Measurements from ENCODE around the gene DCST1.

Gene DCST1

DNA sequence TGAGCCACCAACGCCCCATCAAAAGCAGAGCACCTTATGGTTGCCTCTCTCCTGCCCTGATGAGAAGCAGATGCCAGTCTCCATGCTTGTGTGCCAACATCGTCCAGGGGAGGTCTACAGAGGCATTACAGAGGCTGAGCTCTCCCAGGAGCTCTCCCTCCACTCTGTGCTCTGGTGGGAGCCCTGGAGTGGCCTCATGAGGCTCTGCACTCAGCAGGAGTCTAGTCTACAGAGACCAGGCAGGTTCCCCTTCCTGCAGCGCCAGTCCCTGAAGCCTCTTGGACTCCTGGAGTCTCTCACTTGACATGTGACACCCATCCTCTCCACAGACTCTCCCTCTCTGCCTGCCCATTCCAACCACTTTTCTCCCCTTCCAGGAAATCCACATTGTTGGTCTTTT lies 3.4 kb downstream of the DCST1 start:
- TF ChIP-seq, protein P1, sequence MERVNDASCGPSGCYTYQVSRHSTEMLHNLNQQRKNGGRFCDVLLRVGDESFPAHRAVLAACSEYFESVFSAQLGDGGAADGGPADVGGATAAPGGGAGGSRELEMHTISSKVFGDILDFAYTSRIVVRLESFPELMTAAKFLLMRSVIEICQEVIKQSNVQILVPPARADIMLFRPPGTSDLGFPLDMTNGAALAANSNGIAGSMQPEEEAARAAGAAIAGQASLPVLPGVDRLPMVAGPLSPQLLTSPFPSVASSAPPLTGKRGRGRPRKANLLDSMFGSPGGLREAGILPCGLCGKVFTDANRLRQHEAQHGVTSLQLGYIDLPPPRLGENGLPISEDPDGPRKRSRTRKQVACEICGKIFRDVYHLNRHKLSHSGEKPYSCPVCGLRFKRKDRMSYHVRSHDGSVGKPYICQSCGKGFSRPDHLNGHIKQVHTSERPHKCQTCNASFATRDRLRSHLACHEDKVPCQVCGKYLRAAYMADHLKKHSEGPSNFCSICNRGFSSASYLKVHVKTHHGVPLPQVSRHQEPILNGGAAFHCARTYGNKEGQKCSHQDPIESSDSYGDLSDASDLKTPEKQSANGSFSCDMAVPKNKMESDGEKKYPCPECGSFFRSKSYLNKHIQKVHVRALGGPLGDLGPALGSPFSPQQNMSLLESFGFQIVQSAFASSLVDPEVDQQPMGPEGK (CRISPR knock-in tag; IDR thresholded peaks at IDR 0.05; ENCODE audit: borderline replicate concordance) = no peak
- TF ChIP-seq, protein P2, sequence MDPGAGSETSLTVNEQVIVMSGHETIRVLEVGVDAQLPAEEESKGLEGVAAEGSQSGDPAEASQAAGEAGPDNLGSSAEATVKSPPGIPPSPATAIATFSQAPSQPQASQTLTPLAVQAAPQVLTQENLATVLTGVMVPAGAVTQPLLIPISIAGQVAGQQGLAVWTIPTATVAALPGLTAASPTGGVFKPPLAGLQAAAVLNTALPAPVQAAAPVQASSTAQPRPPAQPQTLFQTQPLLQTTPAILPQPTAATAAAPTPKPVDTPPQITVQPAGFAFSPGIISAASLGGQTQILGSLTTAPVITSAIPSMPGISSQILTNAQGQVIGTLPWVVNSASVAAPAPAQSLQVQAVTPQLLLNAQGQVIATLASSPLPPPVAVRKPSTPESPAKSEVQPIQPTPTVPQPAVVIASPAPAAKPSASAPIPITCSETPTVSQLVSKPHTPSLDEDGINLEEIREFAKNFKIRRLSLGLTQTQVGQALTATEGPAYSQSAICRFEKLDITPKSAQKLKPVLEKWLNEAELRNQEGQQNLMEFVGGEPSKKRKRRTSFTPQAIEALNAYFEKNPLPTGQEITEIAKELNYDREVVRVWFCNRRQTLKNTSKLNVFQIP (CRISPR knock-in tag; IDR thresholded peaks at IDR 0.05; ENCODE audit: borderline replicate concordance, low read depth) = no peak
- TF ChIP-seq OSR1 (CRISPR knock-in tag; IDR thresholded peaks at IDR 0.05) (no peak), RARB (CRISPR knock-in tag; IDR thresholded peaks at IDR 0.05) (no peak)
- TF ChIP-seq, protein P3, sequence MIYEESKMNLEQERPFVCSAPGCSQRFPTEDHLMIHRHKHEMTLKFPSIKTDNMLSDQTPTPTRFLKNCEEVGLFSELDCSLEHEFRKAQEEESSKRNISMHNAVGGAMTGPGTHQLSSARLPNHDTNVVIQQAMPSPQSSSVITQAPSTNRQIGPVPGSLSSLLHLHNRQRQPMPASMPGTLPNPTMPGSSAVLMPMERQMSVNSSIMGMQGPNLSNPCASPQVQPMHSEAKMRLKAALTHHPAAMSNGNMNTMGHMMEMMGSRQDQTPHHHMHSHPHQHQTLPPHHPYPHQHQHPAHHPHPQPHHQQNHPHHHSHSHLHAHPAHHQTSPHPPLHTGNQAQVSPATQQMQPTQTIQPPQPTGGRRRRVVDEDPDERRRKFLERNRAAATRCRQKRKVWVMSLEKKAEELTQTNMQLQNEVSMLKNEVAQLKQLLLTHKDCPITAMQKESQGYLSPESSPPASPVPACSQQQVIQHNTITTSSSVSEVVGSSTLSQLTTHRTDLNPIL (CRISPR knock-in tag; IDR thresholded peaks at IDR 0.05; ENCODE audit: low read depth) = no peak
- ATAC-seq = peak; percentile 22; the same call in 2 of the 3 replicates

DNA sequence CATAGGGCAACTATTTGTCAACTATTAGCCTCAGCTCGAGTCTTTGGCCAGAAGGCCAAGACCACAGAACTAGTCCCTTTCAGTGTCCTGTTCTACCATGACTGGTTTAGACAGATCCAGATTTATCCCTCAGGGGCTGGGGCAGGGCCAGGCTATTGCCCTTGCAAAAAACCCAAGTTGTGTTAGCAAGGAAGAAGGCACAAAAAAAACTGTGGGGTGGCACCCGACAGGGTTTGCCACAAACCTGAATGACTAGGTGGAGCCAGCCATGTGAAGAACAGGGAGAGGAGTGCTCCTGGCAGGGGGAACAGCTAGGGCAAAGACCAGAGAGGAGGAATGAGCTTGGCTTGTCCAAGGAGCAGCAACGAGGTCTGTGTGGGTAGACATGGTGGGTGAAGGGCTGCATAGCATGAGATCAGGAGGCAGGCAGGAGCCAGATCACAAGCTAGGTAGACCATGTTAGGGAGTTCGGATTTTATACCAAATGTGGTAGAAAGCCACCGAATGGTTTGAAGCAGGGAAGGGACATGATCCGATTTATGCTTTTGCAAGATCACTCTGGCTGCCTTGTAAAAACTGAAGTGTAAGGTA lies 4.3 kb downstream of the DCST1 start:
- TF ChIP-seq, protein P4, sequence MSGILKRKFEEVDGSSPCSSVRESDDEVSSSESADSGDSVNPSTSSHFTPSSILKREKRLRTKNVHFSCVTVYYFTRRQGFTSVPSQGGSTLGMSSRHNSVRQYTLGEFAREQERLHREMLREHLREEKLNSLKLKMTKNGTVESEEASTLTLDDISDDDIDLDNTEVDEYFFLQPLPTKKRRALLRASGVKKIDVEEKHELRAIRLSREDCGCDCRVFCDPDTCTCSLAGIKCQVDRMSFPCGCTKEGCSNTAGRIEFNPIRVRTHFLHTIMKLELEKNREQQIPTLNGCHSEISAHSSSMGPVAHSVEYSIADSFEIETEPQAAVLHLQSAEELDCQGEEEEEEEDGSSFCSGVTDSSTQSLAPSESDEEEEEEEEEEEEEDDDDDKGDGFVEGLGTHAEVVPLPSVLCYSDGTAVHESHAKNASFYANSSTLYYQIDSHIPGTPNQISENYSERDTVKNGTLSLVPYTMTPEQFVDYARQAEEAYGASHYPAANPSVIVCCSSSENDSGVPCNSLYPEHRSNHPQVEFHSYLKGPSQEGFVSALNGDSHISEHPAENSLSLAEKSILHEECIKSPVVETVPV (CRISPR knock-in tag; IDR thresholded peaks at IDR 0.05) = no peak
- TF ChIP-seq GLIS3 (CRISPR knock-in tag; IDR thresholded peaks at IDR 0.05) (no peak), ZC3H10 (CRISPR knock-in tag; IDR thresholded peaks at IDR 0.05) (no peak), ZFP3 (CRISPR knock-in tag; IDR thresholded peaks at IDR 0.05) (no peak), SNAI2 (CRISPR knock-in tag; IDR thresholded peaks at IDR 0.05) (no peak), ZNF70 (CRISPR knock-in tag; IDR thresholded peaks at IDR 0.05) (no peak), TCF4 (CRISPR knock-in tag; IDR thresholded peaks at IDR 0.05; ENCODE audit: borderline replicate concordance) (no peak), ZNF565 (CRISPR knock-in tag; conservative IDR thresholded peaks at IDR 0.05; ENCODE audit: low read depth) (no peak), TOX (CRISPR knock-in tag; IDR thresholded peaks at IDR 0.05; ENCODE audit: borderline replicate concordance) (no peak), ZNF8 (CRISPR knock-in tag; IDR thresholded peaks at IDR 0.05) (no peak), ZFP30 (CRISPR knock-in tag; IDR thresholded peaks at IDR 0.05) (no peak), PPARA (CRISPR knock-in tag; IDR thresholded peaks at IDR 0.05; ENCODE audit: borderline replicate concordance) (no peak), OSR1 (CRISPR knock-in tag; IDR thresholded peaks at IDR 0.05) (no peak), CSDC2 (CRISPR knock-in tag; IDR thresholded peaks at IDR 0.05) (no peak)
- TF ChIP-seq, protein P5, sequence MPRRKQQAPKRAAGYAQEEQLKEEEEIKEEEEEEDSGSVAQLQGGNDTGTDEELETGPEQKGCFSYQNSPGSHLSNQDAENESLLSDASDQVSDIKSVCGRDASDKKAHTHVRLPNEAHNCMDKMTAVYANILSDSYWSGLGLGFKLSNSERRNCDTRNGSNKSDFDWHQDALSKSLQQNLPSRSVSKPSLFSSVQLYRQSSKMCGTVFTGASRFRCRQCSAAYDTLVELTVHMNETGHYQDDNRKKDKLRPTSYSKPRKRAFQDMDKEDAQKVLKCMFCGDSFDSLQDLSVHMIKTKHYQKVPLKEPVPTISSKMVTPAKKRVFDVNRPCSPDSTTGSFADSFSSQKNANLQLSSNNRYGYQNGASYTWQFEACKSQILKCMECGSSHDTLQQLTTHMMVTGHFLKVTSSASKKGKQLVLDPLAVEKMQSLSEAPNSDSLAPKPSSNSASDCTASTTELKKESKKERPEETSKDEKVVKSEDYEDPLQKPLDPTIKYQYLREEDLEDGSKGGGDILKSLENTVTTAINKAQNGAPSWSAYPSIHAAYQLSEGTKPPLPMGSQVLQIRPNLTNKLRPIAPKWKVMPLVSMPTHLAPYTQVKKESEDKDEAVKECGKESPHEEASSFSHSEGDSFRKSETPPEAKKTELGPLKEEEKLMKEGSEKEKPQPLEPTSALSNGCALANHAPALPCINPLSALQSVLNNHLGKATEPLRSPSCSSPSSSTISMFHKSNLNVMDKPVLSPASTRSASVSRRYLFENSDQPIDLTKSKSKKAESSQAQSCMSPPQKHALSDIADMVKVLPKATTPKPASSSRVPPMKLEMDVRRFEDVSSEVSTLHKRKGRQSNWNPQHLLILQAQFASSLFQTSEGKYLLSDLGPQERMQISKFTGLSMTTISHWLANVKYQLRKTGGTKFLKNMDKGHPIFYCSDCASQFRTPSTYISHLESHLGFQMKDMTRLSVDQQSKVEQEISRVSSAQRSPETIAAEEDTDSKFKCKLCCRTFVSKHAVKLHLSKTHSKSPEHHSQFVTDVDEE (CRISPR knock-in tag; IDR thresholded peaks at IDR 0.05) = no peak
- TF ChIP-seq, protein P2 (CRISPR knock-in tag; IDR thresholded peaks at IDR 0.05; ENCODE audit: borderline replicate concordance, low read depth) = no peak

More for the DNA sequence above, 4.3 kb downstream of the DCST1 start:
- no peak for ATAC-seq

All from SK-N-SH treated with all-trans-retinoic acid at 6 μM for 48 hours (cell line).